GM23338 (cell line): Measurements from ENCODE around the gene RRP1. TPM values are rescaled to one million over a fixed set of nuclear protein-coding genes. Genes with fewer than 3 reads are reported as not detected.
A peak's percentile ranks its signal among the peaks of the same experiment; 100 is the strongest.

Experiments used
- ATAC-seq: fragments of 200-7000 bp; cut with Tn5 transposase; 3 replicates; pipeline ENCODE4 v1.9.1; 2020
- DNase-seq: peaks from one replicate; pipeline ENCODE4 v3.0.0-alpha.2; 2015; ENCODE audit warnings: low spot score
- H2AFZ ChIP-seq: fragments of 200-600 bp; sonication (generic); 2 replicates; pipeline ENCODE4 v1.8.0; 2016; ENCODE audit warnings: antibody characterized with exemption, mild to moderate bottlenecking, moderate library complexity
- H3F3A ChIP-seq: fragments of 200-600 bp; sonication (generic); replicated peaks from 2 replicates; pipeline ENCODE4 v1.8.0; 2017; ENCODE audit warnings: antibody characterized with exemption, mixed run types, low read depth
- H3K27ac ChIP-seq: fragments of 200-600 bp; sonication (generic); 2 replicates; pipeline ENCODE4 v1.6.1; 2016; ENCODE audit warnings: low read depth
- H3K27me3 ChIP-seq: fragments of 200-600 bp; sonication (generic); 2 replicates; pipeline ENCODE4 v1.8.0; 2016; ENCODE audit warnings: mild to moderate bottlenecking, mixed run types, moderate library complexity; ENCODE audit not compliant: insufficient read depth
- H3K36me3 ChIP-seq: fragments of 200-600 bp; sonication (generic); 2 replicates; pipeline ENCODE4 v1.8.0; 2016; ENCODE audit warnings: mild to moderate bottlenecking; ENCODE audit not compliant: insufficient read depth
- H3K4me1 ChIP-seq: fragments of 200-600 bp; sonication (generic); 2 replicates; pipeline ENCODE4 v1.8.0; 2016; ENCODE audit warnings: mild to moderate bottlenecking, moderate library complexity; ENCODE audit not compliant: insufficient read depth
- H3K4me2 ChIP-seq: fragments of 200-600 bp; sonication (generic); 2 replicates; pipeline ENCODE4 v1.7.1; 2017; ENCODE audit warnings: mixed run types
- H3K4me3 ChIP-seq: fragments of 200-600 bp; sonication (generic); 2 replicates; pipeline ENCODE4 v1.6.1; 2016; ENCODE audit warnings: mixed run types
- H3K79me2 ChIP-seq: fragments of 200-600 bp; sonication (generic); replicated peaks from 2 replicates; pipeline ENCODE4 v1.8.0; 2017; ENCODE audit warnings: mild to moderate bottlenecking; ENCODE audit not compliant: insufficient read depth
- H3K9me2 ChIP-seq: fragments of 200-600 bp; sonication (generic); 2 replicates; pipeline ENCODE4 v1.8.0; 2017; ENCODE audit not compliant: insufficient read depth
- H4K20me1 ChIP-seq: fragments of 200-600 bp; sonication (generic); replicated peaks from 2 replicates; pipeline ENCODE4 v1.8.0; 2017; ENCODE audit warnings: mild to moderate bottlenecking; ENCODE audit not compliant: insufficient read depth
- H3K27ac Mint-ChIP-seq: 2 replicates; pipeline ENCODE4 v1.8.0; 2020; ENCODE audit warnings: inconsistent platforms, mild to moderate bottlenecking, moderate library complexity, mixed read lengths
- H3K27me3 Mint-ChIP-seq: 3 replicates; pipeline ENCODE4 v1.8.0; 2022; ENCODE audit warnings: low read depth, mild to moderate bottlenecking, moderate library complexity, mixed read lengths, inconsistent platforms; ENCODE audit not compliant: insufficient read depth, poor library complexity
- H3K36me3 Mint-ChIP-seq: 3 replicates; pipeline ENCODE4 v1.8.0; 2021; ENCODE audit warnings: low read depth, mild to moderate bottlenecking, inconsistent platforms, moderate library complexity, mixed read lengths
- H3K4me1 Mint-ChIP-seq: 3 replicates; pipeline ENCODE4 v1.8.0; 2020; ENCODE audit warnings: mild to moderate bottlenecking, inconsistent platforms, mixed read lengths
- H3K4me3 Mint-ChIP-seq: 3 replicates; pipeline ENCODE4 v1.8.0; 2021; ENCODE audit warnings: moderate library complexity, mild to moderate bottlenecking, inconsistent platforms, mixed read lengths
- H3K9me3 Mint-ChIP-seq: 3 replicates; pipeline ENCODE4 v1.8.0; 2020; ENCODE audit warnings: moderate library complexity, mild to moderate bottlenecking, inconsistent platforms, mixed read lengths
- CTCF ChIP-seq, 2 experiments: fragments of 200-600 bp in 1 of 2; sonication (generic) in 1 of 2; conservative IDR thresholded peaks; 2 replicates each; pipeline versions ENCODE4 v1.5.1 to v1.6.1; 2016 to 2017; ENCODE audit warnings: antibody characterized with exemption in 2 of 2, low read depth in 2 of 2, mild to moderate bottlenecking in 2 of 2, moderate library complexity in 1 of 2
- EZH2 ChIP-seq: fragments of 200-600 bp; sonication (generic); IDR thresholded peaks from one replicate; pipeline ENCODE4 v1.8.0; 2017; ENCODE audit warnings: antibody characterized with exemption, mild to moderate bottlenecking, low read depth; ENCODE audit not compliant: unreplicated experiment
- NANOG ChIP-seq: IDR thresholded peaks from 2 replicates; pipeline ENCODE4 v1.6.1; 2016; ENCODE audit warnings: antibody characterized with exemption, borderline replicate concordance
- POLR2AphosphoS5 ChIP-seq: IDR thresholded peaks from 2 replicates; pipeline ENCODE4 v1.6.1; 2016; ENCODE audit warnings: antibody characterized with exemption, low read depth
- REST ChIP-seq: IDR thresholded peaks from one replicate; pipeline ENCODE4 v1.6.1; 2018; ENCODE audit warnings: antibody characterized with exemption; ENCODE audit not compliant: unreplicated experiment
- ZNF114 ChIP-seq: fragments of 250-450 bp; sonication (Bioruptor Pico); IDR thresholded peaks from 2 replicates; pipeline ENCODE4 v1.5.0; 2020; ENCODE audit warnings: mild to moderate bottlenecking, moderate library complexity
- ZNF331 ChIP-seq: fragments of 250-450 bp; sonication (Bioruptor Pico); IDR thresholded peaks from 2 replicates; pipeline ENCODE4 v1.5.0; 2020; ENCODE audit warnings: low read depth, mild to moderate bottlenecking, moderate library complexity
- ZNF462 ChIP-seq: fragments of 250-450 bp; sonication (Bioruptor Pico); IDR thresholded peaks from 2 replicates; pipeline ENCODE4 v1.5.0; 2020; ENCODE audit warnings: mild to moderate bottlenecking, moderate library complexity
- polyA plus RNA-seq: library from polyadenylated mRNA; unstranded; fragments of >200 nt; fragmentation: Nextera tagmentation; extraction: Ambion mirVana; gene quantifications from 2 replicates; pipeline ENCODE4 v1.2.1, GENCODE V29; 2016
- total RNA-seq: library from RNA; depleted of rRNA; stranded (reverse); fragments of >200 nt; shearing (Covaris generic); gene quantifications from 2 replicates; pipeline ENCODE4 v1.2.3, GENCODE V29; 2014

RRP1 gene
- total and polyA plus RNA-seq, 2 experiments from 2014 or later = 36.5 to 63.5 TPM

GRCh38 chr21:43763901-43764523 is 25.4 kb upstream of the RRP1 start:
- Histone ChIP-seq H4K20me1 (no peaks in the 10 kb centered on the region), H3K4me3 (no peak overlapping the region), H3K4me1 (peaks cover 5% of the 10 kb centered on the region; the same call in 1 of the 2 replicates), H3K27ac (no peak overlapping the region), H3F3A (no peaks in the 10 kb centered on the region), H2AFZ (no peak overlapping the region), H3K36me3 (no peaks in the 10 kb centered on the region), H3K79me2 (no peaks in the 10 kb centered on the region), H3K4me2 (no peak overlapping the region), H3K27me3 (no peaks in the 10 kb centered on the region), H3K9me2 (no peaks in the 10 kb centered on the region)
- Mint-ChIP-seq H3K4me3 (no peak overlapping the region), H3K27me3 (peaks cover 6% of the 10 kb centered on the region), H3K4me1 (peaks cover 20% of the 10 kb centered on the region), H3K36me3 (peaks cover 19% of the 10 kb centered on the region), H3K27ac (no peak overlapping the region), H3K9me3 (no peaks in the 10 kb centered on the region)
- TF ChIP-seq ZNF114 (CRISPR knock-in tag) (no peak), REST (no peak), CTCF (conservative IDR thresholded peaks at IDR 0.05; ENCODE audit: low read depth in 2 of 2) (no peak), EZH2 (no peak)
- ATAC-seq (no peak), DNase-seq (no peak)

- Histone ChIP-seq H3K4me1 (peaks cover 5% of the 10 kb centered on the region; the same call in 1 of the 2 replicates), H3K27ac (no peak overlapping the region), H3K4me2 (no peak overlapping the region), H3K4me3 (no peak overlapping the region), H3F3A (no peaks in the 10 kb centered on the region), H3K36me3 (no peaks in the 10 kb centered on the region), H3K79me2 (no peaks in the 10 kb centered on the region), H3K27me3 (no peaks in the 10 kb centered on the region), H2AFZ (no peak overlapping the region), H3K9me2 (no peaks in the 10 kb centered on the region), H4K20me1 (no peaks in the 10 kb centered on the region)
- H3K9me3 Mint-ChIP-seq = no peaks in the 10 kb centered on the region
- ATAC-seq = no peak
- H3K4me1 Mint-ChIP-seq = peaks cover 22% of the 10 kb centered on the region
- H3K27me3 Mint-ChIP-seq = peaks cover 6% of the 10 kb centered on the region
- DNase-seq = no peak
- H3K36me3 Mint-ChIP-seq = peaks cover 19% of the 10 kb centered on the region
- H3K4me3 Mint-ChIP-seq = no peak overlapping the region
- H3K27ac Mint-ChIP-seq = peak overlapping the region; percentile 56; the same call in 1 of the 2 replicates
- TF ChIP-seq EZH2 (no peak), NANOG (no peak), POLR2AphosphoS5 (no peak), ZNF462 (CRISPR knock-in tag) (no peak), ZNF331 (CRISPR knock-in tag) (no peak)
Measured at GRCh38 chr21:43764576-43765495, 24.5 kb upstream of the RRP1 start.
